HL-60 (cell line): Measurements from ENCODE around the gene RUNX2.
A peak's percentile ranks its signal among the peaks of the same experiment; 100 is the strongest.

ENCODE experiments used
- DNase-seq, 2 experiments: peaks; one replicate each; pipeline ENCODE4 v3.0.0-alpha.2; 2010 to 2020; ENCODE audit warnings: low read depth in 1 of 2, low spot score in 1 of 2
- H3K27ac ChIP-seq: fragments of 250-450 bp; sonication (Bioruptor Pico); replicated peaks from 2 replicates; pipeline ENCODE4 v1.5.1; 2020; ENCODE audit warnings: mild to moderate bottlenecking, moderate library complexity
- H3K27me3 ChIP-seq: fragments of 250-450 bp; sonication (Bioruptor Pico); 2 replicates; pipeline ENCODE4 v1.5.1; 2021; ENCODE audit warnings: mild to moderate bottlenecking, moderate library complexity; ENCODE audit not compliant: insufficient read depth, poor library complexity, severe bottlenecking
- H3K4me3 ChIP-seq: replicated peaks from 2 replicates; pipeline ENCODE4 v1.5.1; 2011; ENCODE audit warnings: mild to moderate bottlenecking, control low read depth, low read length; ENCODE audit not compliant: insufficient read depth
- CTCF ChIP-seq: IDR thresholded peaks from one replicate; pipeline ENCODE4 v1.5.1; 2011; ENCODE audit warnings: low read length, control low read depth, inconsistent platforms; ENCODE audit not compliant: insufficient read depth
- GABPA ChIP-seq: IDR thresholded peaks from 2 replicates; pipeline ENCODE4 v1.6.1; 2012; ENCODE audit warnings: low read depth
- POLR2AphosphoS5 ChIP-seq: IDR thresholded peaks from 2 replicates; pipeline ENCODE4 v1.6.1; 2012; ENCODE audit warnings: low read depth
- REST ChIP-seq: IDR thresholded peaks from 2 replicates; pipeline ENCODE4 v1.6.1; 2012; ENCODE audit warnings: low read depth; ENCODE audit not compliant: insufficient replicate concordance
- SPI1 ChIP-seq: IDR thresholded peaks from 2 replicates; pipeline ENCODE4 v1.6.1; 2012; ENCODE audit warnings: low read depth, mild to moderate bottlenecking, borderline replicate concordance

The RUNX2 gene

GRCh38 chr6:45417436-45417835 lies 89.3 kb downstream of the RUNX2 start:
- no peak for DNase-seq
- no peak overlapping the region for H3K27ac ChIP-seq
- H3K4me3 ChIP-seq: no peak overlapping the region
- no peak for TF ChIP-seq CTCF
- TF ChIP-seq SPI1: no peak
- TF ChIP-seq GABPA: no peak
- TF ChIP-seq POLR2AphosphoS5: no peak
- no peak for TF ChIP-seq REST
- H3K27me3 ChIP-seq: no peaks in the 10 kb centered on the region

- Histone ChIP-seq H3K4me3 (peak overlapping the region; percentile 38), H3K27ac (no peak overlapping the region), H3K27me3 (no peaks in the 10 kb centered on the region)
- DNase-seq: peak in 1 of 2 experiments; percentile 85
- TF ChIP-seq REST: no peak
- TF ChIP-seq CTCF: peak; percentile 2
- no peak for TF ChIP-seq GABPA
- TF ChIP-seq SPI1: 0 out of 2 replicates have a peak, but pooled peaks have one; percentile 2
- no peak for TF ChIP-seq POLR2AphosphoS5
Measured at GRCh38 chr6:45419571-45420082, 91.5 kb downstream of the RUNX2 start.

GRCh38 chr6:45420083-45420908 lies 92.2 kb downstream of the RUNX2 start:
- DNase-seq: peak in 1 of 2 experiments; percentile 18
- peak overlapping the region; percentile 96; the same call in 1 of the 2 replicates for H3K27ac ChIP-seq
- H3K27me3 ChIP-seq: no peaks in the 10 kb centered on the region
- TF ChIP-seq GABPA: no peak
- TF ChIP-seq POLR2AphosphoS5: peak; percentile 35; the same call in 1 of the 2 replicates
- peak overlapping the region; percentile 38 for H3K4me3 ChIP-seq

- no peak for TF ChIP-seq CTCF
- TF ChIP-seq REST: no peak
- TF ChIP-seq GABPA: no peak
- TF ChIP-seq SPI1: no peak
- no peak for TF ChIP-seq POLR2AphosphoS5
- peak overlapping the region; percentile 96 for H3K27ac ChIP-seq
- H3K27me3 ChIP-seq: no peaks in the 10 kb centered on the region
- peak in 1 of 2 experiments; percentile 28 for DNase-seq
- peak overlapping the region; percentile 89 for H3K4me3 ChIP-seq
Measured at GRCh38 chr6:45420909-45421708, 93.0 kb downstream of the RUNX2 start.
